ENCODE results near the gene VTA1. TPM values are rescaled to one million over a fixed set of nuclear protein-coding genes. Genes with fewer than 3 reads are reported as not detected.
"Not testable (repeated sequence)": the region's sequence is repeated elsewhere in the genome, so short reads cannot be mapped to it uniquely, and the experiment has no call there.

The VTA1 gene
- total RNA-seq, 1 donor from 2014 or later, result 33.3 TPM

- no peak for DNase-seq (ENCODE audit: low spot score)
Observed at GRCh38 chr6:142225552-142225951, 78.5 kb downstream of the VTA1 start.

DNA sequence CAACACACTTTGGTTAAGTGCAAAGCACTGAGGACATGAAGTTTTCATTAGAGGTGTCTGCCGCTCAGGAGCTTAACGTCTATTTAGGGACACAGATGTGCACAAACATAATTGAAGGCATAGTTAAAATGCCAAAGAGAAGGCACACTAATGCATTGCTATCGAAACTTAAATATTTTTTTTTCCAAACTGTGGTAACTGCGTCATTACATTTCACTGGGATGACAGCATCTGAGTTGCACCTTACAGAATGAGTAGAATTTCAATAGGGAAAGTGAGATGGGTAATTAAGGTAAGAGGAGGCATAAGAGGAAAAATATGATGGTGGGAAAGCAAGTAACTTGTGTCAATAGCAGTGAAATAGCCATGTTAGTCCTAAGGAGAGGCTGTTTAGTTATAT, 79.7 kb downstream of the VTA1 start:
- DNase-seq (ENCODE audit: low spot score), result no peak

DNA sequence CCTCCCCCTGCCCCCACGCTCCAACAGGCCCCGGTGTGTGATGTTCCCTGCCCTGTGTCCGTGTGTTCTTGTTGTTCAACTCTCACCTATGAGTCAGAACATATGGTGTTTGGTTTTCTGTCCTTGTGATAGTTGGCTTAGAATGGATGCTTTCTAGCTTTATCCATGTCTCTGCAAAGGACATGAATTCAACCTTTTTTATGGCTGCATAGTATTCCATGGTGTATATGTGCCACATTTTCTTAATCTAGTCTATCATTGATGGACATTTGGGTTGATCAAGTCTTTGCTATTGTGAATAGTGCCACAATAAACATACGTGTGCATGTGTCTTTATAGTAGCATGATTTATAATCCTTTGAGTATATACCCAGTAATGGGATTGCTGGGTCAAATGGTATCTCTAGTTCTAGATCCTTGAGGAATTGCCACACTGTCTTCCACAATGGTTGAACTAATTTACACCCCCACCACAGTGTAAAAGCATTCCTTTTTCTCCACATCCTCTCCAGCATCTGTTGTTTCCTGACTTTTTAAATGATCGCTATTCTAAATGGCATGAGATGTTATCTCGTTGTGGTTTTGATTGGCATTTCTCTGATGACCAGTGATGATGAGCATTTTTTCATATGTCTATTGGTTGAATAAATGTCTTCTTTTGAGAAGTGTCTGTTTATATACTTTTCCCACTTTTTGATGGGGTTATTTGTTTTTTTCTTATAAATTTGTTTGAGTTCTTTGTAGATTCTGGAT, 82.6 kb downstream of the VTA1 start:
- not testable (repeated sequence) for DNase-seq (ENCODE audit: low spot score)

DNA sequence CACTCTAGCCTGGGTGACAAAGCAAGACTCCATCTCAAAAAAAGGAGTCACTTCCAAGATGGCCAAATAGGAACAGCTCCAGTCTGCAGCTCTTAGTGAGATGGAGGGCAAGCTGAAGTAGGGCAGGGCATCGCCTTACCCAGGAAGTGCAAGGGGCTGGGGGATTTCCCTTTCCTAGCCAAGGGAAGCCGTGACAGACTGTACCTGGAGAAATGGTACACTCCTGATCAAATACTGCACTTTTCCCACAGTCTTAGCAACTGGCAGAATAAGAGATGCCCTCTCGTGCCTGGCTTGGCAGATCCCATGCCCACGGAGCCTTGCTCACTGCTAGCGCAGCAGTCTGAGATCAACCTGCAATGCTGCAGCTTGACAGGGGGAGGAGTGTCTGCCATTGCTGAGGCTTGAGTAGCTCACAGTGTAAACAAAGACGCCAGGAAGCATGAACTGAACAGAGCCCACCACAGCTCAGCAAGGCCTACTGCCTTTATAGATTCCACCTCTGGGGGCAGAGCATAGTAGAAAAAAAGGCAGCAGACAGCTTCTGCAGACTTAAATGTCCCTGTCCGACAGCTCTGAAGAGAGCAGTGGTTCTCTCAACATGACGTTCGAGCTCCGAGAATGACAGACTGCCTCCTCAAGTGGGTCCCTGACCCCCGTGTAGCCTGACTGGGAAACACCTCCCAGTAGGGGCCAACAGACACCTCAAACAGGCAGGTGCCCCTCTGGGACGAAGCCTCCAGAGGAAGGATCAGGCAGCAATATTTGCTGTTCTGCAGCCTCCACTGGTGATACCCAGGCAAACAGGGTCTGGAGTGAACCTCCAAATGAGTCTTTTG, 85.4 kb downstream of the VTA1 start:
- DNase-seq (ENCODE audit: low spot score), result peak; percentile 11

DNA sequence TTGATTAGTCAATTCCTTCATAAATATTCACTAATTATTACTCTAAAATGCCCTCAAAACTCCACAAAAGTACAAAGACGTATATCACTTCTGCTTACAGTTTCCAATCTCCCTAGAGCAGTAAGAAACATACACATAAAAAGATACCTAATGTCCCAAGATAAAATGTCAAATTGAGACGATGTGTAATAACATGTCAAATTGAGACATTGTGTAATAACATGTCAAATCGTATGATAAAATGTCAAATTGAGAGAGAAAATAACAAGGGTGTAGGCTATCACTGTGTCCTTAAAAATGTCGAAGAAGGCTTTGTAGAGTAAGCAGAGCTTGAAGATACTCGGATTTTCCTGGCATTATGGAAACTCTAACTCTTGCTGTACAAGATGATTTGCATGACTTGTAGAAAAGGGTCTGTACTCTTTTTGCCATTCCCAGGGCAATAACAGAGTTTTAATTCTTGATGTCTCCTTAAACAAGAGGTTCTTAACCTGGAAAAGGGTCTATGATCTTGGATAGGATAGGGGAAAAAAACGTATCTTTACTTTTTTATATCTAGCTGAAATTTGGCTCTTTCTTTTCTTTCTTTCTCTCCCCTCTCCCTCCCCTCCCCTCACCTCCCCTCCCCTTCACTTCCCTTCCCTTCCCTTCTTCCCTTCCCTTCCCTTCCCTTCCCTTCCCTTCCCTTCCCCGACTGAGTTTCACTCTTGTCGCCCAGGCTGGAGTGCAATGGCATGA, 87.1 kb downstream of the VTA1 start:
- DNase-seq (ENCODE audit: low spot score), result no peak

DNA sequence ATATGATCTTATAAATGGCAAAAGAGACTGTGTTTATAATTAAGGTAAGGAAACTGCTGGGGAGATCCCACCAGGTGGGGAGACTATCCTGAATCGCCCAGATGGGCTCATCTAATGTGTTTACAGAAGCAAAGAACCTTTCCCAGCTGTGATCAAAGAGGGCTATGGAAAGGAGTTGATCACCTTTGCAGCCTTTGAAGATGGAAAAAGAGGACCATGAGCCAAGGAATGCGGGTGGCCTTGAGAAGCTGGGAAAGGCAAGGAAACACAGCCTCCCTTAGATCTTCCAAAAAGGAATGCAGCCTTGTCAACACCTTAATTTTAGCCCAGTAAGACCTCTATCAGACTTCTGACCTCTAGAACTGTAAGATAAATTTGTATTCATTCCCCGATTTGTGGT, 88.2 kb downstream of the VTA1 start:
- DNase-seq (ENCODE audit: low spot score), result no peak

- no peak for DNase-seq (ENCODE audit: low spot score)
Observed at GRCh38 chr6:142235791-142236190, 88.7 kb downstream of the VTA1 start.

GRCh38 chr6:142236691-142237090, 89.6 kb downstream of the VTA1 start:
- no peak for DNase-seq (ENCODE audit: low spot score)

- DNase-seq (ENCODE audit: low spot score), result no peak
Observed at GRCh38 chr6:142238881-142239280, 91.8 kb downstream of the VTA1 start.

- no peak for DNase-seq (ENCODE audit: low spot score)
Observed at GRCh38 chr6:142240179-142240578, 93.1 kb downstream of the VTA1 start.

DNA sequence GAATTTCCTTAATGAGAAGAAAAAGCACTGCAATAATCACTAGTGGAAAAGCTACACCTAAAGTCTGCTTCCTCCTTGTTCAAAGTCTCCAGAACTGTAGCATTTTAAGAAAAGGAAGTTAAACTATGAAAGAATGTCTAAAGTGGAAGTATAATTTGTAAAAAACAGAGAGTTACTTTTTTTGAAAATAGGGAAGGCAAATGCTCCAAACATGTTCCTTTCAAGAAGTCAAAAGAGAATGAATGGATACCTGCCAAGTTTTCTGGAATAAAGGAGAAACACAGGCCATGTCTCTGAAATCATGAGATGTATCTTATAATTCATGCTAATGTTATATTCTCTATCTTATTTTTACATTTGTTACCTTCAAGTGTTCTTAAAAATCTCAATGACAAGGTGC, 94.0 kb downstream of the VTA1 start:
- DNase-seq (ENCODE audit: low spot score), result no peak

DNA sequence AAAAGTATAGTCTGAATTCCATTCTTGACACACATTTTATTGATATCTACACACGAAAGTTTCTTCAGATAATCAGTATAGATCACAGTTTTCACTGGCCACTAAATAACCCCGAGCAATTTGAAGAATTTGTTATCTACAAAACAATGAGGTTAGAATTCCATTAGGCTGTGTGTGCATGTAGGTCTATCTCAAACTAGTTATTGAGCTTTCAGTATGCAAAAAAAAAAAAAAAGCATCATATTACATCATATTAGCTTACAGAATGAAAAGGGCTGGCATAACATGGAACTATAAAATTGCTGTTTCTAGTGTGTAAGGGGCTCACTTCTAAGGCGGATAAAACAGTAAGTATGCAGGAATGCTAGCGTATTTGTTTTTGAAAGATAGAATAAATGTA, 95.2 kb downstream of the VTA1 start:
- DNase-seq (ENCODE audit: low spot score), result no peak

DNA sequence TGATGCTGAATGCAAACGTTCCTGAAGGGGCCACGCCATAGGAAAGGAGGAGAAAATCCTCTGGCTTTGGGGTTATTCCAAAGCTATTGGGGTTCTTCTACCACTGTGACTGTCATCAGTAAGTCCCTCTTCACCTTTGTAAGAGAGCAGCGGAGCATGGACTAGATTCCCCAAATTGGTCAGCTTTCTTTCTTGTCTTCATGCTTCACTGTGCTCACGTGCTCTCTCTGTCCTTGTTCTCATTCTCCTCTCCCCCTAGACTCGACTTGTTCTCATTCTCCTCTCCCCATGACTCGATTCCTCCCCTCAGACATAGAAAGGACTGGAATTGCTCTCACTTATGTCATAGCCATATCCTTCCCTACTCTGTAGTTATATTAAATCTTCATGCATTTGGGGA, 99.9 kb downstream of the VTA1 start:
- no peak for DNase-seq (ENCODE audit: low spot score)

- no peak for DNase-seq (ENCODE audit: low spot score)
Observed at GRCh38 chr6:142249266-142249665, 102.2 kb downstream of the VTA1 start.

DNA sequence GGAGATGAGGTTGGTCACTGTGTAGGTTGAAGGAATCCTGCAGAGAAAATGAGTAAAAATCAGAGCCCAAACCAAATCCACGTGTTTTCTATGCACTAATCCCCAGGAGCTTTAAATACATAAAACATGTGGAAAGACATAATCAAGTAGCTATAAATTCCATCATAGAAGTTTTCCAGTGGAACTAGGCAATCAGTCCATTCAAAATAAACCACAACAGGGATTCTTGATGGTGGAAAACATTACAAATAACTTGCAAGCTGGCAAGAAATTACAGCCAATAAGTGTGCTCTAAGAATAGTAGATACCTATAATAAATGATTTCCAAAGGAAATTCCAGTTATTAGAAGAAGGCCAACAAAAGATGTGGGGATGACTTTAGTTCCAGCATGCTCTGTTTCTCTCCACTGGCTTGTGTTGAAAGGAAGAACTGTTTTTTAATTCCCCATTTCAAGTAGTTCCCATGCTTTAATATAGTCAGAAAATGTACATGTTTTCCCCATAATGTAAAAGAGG, 104.9 kb downstream of the VTA1 start:
- no peak for DNase-seq (ENCODE audit: low spot score)

DNA sequence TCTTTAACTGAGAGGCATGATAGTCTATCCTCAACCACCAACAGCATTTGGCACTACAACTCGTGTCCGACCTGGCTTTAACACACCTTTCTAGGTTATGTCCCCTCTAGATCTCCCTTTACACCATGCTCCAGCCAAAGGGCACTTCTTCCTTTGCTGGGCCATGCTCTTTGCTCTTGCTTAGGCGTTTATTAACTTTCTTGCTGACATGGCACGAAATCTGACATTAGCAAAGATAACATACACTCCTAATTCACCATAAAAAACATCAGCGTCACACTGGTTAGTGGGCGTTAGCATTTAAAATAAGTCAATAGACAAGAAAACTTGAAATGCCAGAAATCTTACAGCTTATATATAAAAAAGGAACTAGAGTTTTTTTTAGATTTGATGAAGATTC, 107.5 kb downstream of the VTA1 start:
- DNase-seq (ENCODE audit: low spot score), result no peak

DNA sequence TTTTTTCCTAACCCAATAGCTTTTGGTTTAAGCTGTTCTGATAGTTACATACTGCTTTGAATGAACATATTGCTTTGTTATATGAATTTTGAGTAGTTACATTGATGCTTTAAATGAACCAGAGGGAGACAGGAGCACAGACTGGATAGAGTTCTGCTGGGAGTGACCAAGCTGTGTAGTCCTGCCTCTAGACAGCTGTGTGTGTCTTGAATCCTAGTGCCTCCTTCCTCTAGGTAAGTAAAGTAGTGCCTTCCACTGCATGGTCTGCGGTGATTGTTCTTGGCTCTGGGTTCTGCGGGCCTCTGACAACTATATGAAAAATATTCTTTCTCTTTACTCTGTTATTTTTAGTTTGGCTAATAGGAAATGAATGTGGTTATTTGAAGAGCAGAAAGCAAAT, 108.7 kb downstream of the VTA1 start:
- no peak for DNase-seq (ENCODE audit: low spot score)

DNA sequence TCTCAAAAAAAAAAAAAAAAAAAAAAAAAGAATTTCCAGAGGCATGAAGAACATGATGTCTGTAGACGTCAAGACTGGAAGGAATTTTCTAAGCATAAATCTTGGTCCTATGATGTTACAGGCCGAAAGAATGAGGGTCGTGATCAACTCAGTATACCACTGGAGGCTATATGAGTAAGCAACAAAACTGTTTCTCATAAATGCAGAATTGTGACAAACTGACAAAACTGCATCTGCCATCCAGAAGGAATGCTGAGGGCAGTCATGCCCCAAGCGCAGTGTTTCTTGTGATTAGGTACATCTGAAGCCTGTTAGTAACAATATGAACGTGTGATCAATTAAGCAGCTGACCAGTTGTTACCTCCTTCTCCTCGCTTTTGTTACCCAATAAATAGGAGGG, 111.2 kb downstream of the VTA1 start:
- no peak for DNase-seq (ENCODE audit: low spot score)

- no peak for DNase-seq (ENCODE audit: low spot score)
Observed at GRCh38 chr6:142258757-142259156, 111.7 kb downstream of the VTA1 start.

- no peak for DNase-seq (ENCODE audit: low spot score)
Observed at GRCh38 chr6:142260748-142261147, 113.7 kb downstream of the VTA1 start.

GRCh38 chr6:142262231-142262630, 115.2 kb downstream of the VTA1 start:
- no peak for DNase-seq (ENCODE audit: low spot score)

GRCh38 chr6:142265476-142265875, 118.4 kb downstream of the VTA1 start:
- DNase-seq (ENCODE audit: low spot score), result no peak

All from mucosa of gallbladder (tissue), 1 donor.